GM18858 (cell line): Measurements from ENCODE around the gene ERH.

Source experiments
- ATAC-seq: cut with Tn5 transposase; IDR thresholded peaks from one replicate; pipeline ENCODE4 v1.9.1; 2021; ENCODE audit not compliant: unreplicated experiment

The ERH gene

DNA sequence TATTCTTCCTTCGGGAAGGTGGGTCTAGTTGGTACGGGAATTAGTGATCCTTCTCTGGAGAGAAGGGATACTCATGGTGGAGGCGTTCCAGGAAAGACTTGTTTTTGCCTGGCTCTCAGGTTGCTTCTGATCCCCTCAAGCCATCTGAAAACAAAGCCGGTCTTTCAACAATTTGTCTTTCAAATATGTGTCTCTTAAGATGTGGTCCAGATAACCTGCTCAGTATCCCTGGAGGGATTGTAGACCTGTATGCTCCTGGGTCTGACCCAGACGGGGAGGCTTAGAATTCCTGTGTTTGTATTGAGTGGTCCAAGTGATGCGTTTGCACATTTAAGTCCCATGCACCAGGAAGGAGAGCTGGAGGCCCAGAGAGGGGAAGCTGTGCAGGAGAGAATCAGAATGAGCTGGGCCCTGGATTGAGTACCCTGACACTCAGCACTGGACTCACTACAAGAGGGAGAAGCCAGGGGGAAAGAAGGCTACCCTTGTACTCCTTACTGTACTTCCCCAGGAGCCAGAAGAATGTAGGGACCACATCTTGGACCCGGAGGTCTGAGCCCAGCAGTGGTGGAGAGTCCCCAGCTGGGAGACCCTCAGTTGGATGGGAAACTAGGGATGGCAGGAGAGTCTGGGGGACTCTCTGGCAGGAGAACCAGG, 40.4 kb downstream of the ERH start:
- ATAC-seq = no peak

DNA sequence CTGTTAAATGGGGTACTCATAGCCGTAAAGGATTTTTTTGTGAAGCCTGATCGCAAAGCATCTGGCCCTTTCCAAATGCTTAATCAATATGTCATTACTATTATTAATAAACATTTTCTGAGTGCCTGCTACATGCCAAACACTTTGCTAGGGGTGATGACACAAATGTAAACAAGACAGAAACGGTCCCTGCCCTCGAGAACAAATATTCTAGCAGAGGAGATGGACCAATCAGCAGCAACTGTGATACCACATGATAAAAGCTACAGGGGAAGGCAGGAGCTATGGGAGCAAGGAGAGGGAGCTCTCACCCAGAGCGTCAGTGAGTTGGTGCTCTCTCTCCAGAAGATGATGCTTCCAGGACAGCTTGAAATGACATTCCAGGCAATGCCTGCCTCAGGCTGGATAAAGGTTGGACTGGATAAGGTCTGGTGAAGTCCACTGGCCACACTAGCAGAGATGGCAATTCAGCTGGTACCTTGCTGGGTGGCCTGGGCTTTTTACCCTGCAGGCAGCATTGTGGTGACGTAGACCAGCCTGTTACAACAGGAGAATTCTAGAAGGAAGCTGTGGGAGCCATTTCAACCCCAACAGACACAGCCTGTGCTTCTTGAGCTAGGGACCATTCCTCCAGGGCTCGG, 41.1 kb downstream of the ERH start:
- ATAC-seq = no peak

GRCh38 chr14:69355607-69356281, 42.4 kb downstream of the ERH start:
- no peak for ATAC-seq

GRCh38 chr14:69355154-69355597, 42.9 kb downstream of the ERH start:
- no peak for ATAC-seq

- peak; percentile 68 for ATAC-seq
Observed at GRCh38 chr14:69354383-69355153, 43.5 kb downstream of the ERH start.

GRCh38 chr14:69353168-69353567, 44.9 kb downstream of the ERH start:
- no peak for ATAC-seq

GRCh38 chr14:69351911-69352310, 46.2 kb downstream of the ERH start:
- no peak for ATAC-seq

- no peak for ATAC-seq
Observed at GRCh38 chr14:69351385-69351784, 46.7 kb downstream of the ERH start.

DNA sequence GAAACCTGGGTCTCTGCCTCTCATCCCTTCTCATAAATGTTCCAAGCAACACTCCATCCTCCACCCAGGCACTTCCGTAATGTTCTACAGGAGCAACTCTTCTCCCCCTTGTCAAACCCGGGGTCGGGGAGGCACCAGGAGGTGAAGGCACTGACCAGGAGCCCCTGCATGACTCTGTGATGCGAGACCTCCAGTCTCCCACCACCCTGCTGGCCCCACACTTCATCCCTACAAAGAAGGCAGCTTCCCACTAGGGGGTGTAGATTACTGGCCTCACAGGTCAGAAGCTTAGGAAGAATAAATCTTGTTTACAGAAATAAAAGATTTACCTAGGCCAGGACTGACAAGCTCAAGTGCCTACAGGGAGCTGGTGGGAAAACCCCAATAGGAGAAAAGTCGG, 47.2 kb downstream of the ERH start:
- ATAC-seq = no peak

- no peak for ATAC-seq
Observed at GRCh38 chr14:69349091-69349777, 48.9 kb downstream of the ERH start.

DNA sequence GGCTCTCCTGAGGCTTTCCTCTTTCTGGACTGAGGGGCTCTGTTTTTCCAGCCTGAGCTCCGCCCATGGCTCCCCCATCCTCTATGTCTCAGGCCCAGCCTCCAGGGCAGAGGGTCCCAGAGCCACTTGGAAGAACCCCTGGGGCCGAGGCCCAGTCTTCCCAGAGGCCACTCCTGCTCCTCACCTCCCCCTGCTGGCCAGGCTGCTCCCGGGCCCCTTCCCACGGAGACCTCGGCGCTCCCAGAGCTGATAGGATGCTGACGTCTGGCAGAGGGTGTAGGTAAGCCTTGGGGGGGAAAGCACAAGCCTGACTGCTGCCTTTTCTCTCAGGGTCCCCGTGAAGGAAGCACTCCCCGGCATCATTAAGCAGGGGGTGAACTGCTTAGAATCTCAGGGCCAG, 51.4 kb downstream of the ERH start:
- ATAC-seq = no peak

DNA sequence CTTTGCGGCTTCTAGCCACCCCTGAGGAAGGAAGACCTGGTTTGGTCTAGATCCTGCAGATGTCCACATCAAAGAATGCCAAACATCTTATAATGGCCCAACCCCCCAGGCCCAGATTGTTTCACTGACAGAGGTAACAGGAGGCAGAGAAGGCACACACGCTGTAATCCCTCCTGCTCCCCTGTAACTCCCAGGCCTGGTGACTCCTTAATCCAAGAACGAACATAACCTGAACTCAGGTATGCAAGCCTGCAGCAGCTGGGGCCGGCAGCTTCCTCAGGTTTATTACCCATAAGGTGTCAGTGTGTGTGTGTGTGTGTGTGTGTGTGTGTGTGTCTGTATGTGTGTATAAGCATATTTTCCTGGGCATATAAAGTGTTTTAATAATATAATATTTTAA, 52.7 kb downstream of the ERH start:
- no peak for ATAC-seq

GRCh38 chr14:69344171-69344570, 53.9 kb downstream of the ERH start:
- no peak for ATAC-seq

- no peak for ATAC-seq
Observed at GRCh38 chr14:69342928-69343525, 55.1 kb downstream of the ERH start.

- ATAC-seq = no peak
Observed at GRCh38 chr14:69339426-69339825, 58.7 kb downstream of the ERH start.

GRCh38 chr14:69337984-69338383, 60.1 kb downstream of the ERH start:
- no peak for ATAC-seq

DNA sequence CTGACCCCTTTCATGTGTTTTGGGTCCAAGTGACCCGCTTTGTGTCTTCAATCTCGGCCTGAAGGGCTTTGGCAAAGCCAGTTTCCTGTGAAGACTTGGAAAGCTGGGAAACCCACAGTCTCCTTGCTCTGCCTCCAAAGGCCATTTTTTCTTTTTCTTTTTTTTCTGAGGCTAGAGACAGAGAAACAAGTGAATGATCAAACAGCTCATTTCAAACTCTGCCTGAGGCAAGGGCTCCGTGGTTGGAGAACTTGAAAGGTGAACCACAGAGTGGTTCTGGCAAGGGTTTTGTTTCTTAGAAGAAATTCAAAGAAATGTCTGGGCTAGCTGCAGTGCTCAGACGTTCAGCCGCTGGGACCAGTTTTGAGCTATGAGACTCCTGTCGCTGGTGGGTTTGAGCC, 62.7 kb downstream of the ERH start:
- no peak for ATAC-seq

GRCh38 chr14:69334576-69334975, 63.5 kb downstream of the ERH start:
- no peak for ATAC-seq

DNA sequence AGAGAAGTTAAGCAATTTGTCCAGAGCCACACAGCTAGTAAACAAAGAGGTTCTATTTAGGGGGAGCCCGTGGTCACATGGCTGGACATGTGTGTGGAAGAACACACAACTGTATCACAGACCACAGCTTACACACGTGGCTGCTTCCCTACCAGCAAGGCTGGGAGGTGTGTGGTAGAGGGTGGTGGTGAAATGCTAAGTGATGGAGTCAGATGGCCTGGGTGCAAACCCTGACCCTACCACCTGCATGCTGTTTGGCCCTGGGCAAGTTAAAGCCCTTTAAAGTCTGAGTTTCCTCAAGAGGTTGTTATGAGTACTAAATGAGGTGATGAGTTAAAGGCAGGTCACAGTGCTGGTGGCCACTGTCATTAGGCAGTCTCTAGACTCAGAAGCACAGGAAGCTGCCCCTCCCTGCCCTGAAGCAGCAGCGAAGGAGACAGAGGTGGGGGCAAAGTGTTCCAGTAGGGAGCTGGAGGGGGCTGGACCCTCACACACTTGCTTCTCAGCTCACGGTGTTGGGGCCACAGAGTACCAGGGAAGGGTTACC, 64.2 kb downstream of the ERH start:
- ATAC-seq = no peak

DNA sequence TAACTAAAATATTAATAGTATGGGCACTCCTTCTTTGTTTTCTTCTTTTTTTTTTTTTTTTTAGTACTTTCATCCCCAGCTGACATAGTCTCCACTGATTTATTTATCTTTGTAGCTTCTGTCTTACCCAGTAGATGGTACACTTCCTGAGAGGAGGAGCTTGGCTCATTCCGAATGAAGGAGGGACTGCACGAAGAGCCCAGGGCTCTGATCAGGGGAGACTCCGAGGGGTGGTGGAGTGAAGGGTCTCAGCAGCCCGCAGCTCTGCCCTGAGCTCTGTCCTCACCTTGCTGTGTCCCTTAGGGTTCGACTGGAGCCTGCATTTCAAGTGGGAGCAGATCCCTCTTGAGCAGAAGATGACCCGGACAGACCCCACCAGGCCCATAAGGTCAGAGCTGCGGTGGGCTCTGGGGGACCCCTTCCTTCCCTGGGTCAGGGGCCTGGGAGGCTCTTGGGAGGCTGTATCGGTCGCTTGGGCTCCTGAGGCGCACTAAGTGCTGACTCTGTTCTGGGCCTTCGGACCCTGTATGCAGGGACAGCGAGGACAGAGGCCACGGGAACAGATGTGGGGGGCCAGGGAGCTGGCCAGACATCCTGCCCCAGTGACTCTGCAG, 65.2 kb downstream of the ERH start:
- ATAC-seq = no peak
